ENCODE results near the gene MAML2.
A peak's percentile ranks its signal among the peaks of the same experiment; 100 is the strongest.

The MAML2 gene

DNA sequence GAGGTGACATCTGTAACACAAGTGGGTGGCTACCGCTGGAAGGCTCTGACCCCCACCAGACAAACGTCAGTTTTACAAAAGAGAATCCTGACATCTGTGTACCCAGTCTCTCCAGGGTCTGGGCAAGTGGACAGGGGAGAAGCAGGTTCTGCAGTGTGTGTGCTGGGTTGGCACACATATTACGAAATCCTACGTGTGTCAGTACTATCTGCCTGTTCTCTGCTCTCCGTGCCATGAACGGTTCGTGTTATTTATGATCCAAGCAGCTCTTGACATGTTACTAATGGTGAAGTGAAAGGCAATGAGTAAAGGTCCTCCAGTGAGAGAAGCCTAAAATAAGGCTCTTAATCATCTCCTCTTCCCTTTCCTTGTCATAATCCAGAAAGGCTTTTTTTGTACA, 217.6 kb downstream of the MAML2 start:
- DNase-seq (ENCODE audit: low spot score), result no peak

DNA sequence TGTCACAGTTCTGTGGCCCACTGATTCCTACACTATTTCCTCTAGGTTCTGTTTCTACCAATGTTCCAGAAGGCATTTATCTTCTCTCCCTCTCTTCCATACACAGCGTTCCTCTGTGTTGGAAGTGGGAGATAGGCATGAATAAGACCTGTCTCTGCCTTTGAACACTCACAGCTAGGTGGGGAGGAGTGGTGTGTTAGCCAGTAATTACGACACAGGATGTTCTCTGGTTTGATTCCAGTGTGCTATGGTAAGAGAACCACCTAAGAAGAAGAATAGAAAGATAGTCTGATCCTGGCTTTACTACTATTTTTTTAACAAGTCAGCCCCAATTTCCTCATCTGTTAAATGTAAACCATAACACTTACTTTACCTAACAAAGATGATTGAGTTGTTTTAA, 218.8 kb downstream of the MAML2 start:
- DNase-seq (ENCODE audit: low spot score), result no peak

GRCh38 chr11:96123301-96123700, 219.7 kb downstream of the MAML2 start:
- DNase-seq (ENCODE audit: low spot score), result peak; percentile 96

- peak; percentile 88 for DNase-seq (ENCODE audit: low spot score)
Observed at GRCh38 chr11:96122601-96123074, 220.4 kb downstream of the MAML2 start.

DNA sequence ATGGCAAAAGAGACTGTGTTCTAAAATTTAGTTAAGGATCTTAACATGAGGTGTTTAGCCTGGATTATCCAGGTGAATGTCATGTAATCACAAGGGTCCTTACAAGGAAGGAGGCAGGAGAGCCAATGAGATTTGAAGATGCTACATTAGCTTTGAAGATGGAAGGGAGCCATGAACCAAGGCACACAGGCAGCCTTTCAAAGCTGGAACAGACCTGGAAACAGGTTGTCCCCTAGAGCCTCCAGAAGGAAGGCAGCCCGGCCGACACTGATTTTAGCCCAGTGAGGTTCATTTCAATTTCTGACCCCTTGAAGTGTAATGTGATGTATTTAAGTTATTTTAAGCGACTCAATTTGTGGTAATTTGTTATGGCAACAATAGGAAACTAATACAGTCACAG, 223.8 kb downstream of the MAML2 start:
- no peak for DNase-seq (ENCODE audit: low spot score)

DNA sequence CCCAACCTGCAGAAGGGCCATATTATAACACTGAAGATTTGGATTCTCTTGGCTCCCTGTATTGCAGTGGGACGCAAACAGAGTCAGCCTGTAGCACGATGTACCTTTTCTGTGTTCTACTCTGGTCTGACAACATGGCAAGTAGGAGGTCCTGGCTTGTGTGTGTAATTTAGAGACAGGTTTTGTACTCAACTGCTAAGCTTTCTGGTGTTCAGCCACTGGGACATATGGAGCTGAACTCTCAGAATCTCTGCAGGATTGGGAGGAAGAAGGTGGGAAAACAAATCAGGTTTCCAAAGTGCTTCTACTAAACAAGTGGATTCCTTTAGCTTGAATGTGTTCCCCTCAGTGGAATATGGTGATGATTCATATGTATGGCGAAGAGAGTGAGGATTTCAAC, 226.6 kb downstream of the MAML2 start:
- DNase-seq (ENCODE audit: low spot score), result no peak

GRCh38 chr11:96114178-96115064, 228.6 kb downstream of the MAML2 start:
- no peak for DNase-seq (ENCODE audit: low spot score)

GRCh38 chr11:96113193-96113681, 229.8 kb downstream of the MAML2 start:
- DNase-seq (ENCODE audit: low spot score), result no peak

DNA sequence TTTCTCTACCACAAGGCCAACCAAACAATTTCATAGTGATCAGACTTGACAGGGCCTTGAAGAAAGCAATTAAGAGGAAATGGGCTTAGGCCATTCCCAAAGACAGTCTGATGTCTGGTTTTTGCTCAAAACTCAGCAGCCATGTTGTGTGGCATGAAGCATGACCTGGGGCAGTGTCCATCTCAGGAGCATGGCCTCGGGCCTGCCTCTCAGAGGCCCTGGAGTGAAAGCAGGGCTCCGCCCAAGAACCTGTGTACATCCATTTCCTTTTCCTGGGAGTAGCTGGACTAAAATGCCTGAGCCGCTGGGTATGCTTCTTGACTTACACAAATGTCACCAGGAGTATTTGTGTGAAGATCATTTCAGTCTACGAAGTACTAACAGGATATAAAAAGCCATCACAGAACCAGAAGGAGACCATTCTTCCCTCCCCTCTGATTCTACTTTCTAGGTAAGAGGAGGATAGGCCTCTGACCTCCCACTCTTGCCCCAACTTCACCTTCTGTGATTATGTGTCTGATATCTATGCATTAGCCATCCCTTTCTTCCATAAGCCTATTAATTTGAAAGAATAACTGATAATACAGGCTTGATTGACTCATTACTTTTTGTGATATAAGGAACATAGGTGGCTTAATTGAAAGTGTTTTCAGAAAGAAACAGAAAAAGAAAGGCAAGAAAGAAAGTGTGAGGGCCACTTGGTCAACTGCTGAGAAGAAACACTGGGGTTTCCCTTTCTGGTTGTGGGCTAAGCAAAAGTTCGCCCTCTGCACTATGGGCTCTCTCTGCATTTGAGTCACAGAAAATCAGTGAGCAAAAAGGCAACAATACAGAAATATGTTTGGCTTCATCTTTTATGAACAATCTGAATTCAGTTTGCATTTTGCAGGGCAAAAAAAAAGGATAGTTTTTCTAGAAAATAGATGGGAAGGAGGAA, 230.5 kb downstream of the MAML2 start:
- DNase-seq (ENCODE audit: low spot score), result no peak

DNA sequence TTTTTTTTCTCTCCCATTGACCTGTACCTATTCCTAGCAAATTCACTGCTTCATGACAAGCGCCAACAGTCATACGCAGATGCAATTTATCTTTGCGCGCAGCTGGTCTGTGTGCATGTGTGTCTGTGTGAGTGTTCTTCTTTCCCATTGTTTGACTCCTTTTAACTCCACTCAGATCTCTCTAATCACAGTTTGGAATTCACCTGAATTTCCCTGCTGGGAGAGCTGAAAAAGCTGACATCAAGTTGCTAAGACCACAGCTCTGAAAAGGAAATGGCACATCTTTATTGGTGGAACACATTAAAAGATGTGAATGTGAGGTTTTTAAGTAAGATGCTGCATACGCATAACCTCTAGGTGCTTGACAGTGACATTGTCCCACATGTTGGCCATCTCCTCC, 231.7 kb downstream of the MAML2 start:
- DNase-seq (ENCODE audit: low spot score), result no peak

GRCh38 chr11:96110302-96110701, 232.7 kb downstream of the MAML2 start:
- DNase-seq (ENCODE audit: low spot score), result no peak

DNA sequence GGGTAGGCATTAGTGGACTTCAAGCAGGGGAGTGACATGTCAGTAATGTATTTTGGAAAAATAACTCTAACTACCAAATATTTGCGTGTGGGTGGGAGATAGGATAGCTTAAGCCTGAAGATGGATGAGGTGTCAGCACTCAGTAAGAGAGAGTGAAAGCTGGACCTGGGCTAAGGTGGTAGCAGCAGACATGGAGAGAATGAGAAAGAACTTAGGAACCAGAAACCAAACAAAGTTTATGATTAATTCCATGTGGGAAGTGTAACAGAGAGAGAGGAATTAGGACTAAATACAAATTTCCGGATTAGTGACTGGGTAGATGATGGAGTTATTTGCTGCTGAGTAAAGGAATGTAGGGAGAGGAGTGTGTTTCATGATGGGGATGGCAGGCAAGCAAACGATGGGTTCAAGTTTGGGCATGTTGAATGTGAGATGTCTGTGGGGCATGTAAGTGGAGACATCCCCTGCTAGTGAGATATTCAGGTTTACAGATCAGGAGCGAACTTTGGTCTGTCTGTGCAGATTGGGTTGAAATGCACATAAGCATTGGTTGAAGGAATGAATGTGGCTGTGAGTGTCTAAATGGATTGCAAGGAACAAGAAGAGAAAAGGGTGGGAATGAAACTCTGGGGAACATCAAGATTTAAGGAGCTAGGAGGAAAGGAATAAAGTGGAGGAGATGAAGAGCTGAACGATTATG, 233.5 kb downstream of the MAML2 start:
- no peak for DNase-seq (ENCODE audit: low spot score)

- no peak for DNase-seq (ENCODE audit: low spot score)
Observed at GRCh38 chr11:96107143-96107824, 235.7 kb downstream of the MAML2 start.

GRCh38 chr11:96106645-96107044, 236.3 kb downstream of the MAML2 start:
- no peak for DNase-seq (ENCODE audit: low spot score)

DNA sequence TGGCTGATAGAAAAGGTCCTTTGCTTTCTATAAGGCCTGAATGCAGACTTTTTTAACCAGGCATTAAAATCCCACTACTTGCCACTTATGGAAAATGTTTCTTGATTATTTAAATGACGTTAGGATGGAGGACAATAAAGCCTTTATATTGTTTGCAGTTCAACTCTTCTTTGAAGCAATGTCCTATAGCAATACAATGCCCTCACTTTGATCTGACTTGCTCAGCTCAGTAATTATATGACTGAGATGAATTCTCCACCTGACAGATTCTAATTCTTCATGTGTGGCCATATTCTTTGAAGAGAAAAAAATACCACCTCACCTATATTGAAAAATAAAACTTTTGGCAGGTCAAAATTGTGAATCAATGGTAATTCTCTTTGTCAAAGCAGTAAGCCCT, 237.1 kb downstream of the MAML2 start:
- DNase-seq (ENCODE audit: low spot score), result peak; percentile 80

- DNase-seq (ENCODE audit: low spot score), result peak; percentile 52
Observed at GRCh38 chr11:96105197-96105895, 237.6 kb downstream of the MAML2 start.

- DNase-seq (ENCODE audit: low spot score), result no peak
Observed at GRCh38 chr11:96104496-96104895, 238.5 kb downstream of the MAML2 start.

DNA sequence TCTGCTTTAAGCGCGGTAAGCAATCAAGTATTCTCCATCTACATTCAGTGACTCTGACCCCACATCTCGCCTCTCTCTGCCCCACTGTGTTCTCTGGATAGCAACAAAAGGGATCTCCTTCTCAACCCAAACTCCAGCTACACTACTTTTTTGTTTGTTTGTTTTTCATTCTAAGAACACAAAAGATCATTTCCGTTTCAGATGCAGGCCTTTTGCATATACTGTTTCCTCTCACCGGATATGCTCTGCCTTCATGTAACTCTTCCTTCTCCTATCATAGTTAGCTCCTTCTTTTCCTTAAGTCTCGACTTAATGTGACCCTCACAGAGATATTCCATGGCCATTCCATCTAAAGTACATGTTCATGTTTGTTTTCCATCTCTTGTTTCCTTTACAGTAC, 239.3 kb downstream of the MAML2 start:
- DNase-seq (ENCODE audit: low spot score), result no peak

DNA sequence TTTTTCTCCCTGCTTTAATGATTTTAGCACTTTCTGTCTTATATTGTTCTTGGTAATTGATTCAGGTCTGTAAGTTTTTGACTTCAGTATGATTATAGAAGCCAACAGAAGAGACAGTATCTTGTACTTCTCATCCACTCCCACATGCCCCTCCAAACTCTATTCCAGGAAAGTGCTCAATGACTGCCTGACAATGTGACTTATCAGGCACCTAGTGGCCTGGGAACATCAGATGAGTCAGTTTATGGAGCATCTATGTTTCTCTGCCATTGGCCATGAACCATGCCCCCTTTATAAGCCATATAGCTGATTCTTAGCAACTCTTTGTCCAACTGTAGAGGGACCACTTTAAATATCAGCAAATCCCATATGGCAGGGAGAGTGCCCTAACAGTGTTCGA, 239.9 kb downstream of the MAML2 start:
- no peak for DNase-seq (ENCODE audit: low spot score)

GRCh38 chr11:96102664-96103078, 240.3 kb downstream of the MAML2 start:
- DNase-seq (ENCODE audit: low spot score), result no peak

GRCh38 chr11:96101146-96101545, 241.8 kb downstream of the MAML2 start:
- DNase-seq (ENCODE audit: low spot score), result no peak

Measured in SW480 (cell line).